HG02623 (cell line): ENCODE data around the gene ERBIN.
"Not testable (repeated sequence)": the region's sequence is repeated elsewhere in the genome, so short reads cannot be mapped to it uniquely, and the experiment has no call there.

ENCODE experiments used
- ATAC-seq: cut with Tn5 transposase; IDR thresholded peaks from one replicate; pipeline ENCODE4 v1.9.1; 2021; ENCODE audit warnings: moderate library complexity; ENCODE audit not compliant: unreplicated experiment

ERBIN gene

DNA sequence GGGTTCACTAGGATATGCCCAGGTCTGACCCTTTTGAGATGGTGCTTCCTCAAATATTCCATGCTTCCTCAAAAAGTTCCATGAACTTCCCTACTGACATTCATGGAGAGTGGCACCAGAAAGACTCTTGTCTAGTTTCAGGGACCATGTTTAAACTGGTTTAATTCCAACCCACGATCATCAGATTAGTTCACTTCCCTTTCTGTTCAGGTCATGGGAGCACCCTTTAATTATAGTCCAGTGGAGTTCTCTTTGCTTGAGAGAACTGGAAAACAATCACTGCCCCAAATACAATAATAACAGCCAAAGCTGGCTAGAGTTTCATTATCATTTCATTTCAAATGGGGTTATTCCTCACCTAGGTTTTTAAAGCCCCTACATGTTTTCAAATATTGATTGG, 9.7 kb upstream of the ERBIN start:
- no peak for ATAC-seq

DNA sequence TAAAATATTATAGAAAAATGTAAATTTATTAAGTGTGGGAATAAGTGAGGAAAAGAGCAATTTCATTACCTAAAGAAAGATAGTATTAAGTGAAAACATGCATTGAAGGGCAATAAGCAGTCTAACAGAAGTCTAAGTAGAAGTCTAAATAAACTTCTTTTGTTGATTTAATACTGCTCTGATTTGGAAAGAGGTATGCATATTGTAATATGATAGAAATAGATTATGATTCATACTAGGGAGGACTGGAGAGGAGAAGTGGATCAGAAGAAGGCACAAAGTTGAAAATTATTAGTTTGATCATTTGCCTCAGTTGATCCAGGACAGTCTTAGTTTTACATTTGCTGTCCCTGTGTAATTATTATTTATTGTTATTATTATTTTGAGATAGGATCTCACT, 6.6 kb upstream of the ERBIN start:
- no peak for ATAC-seq

DNA sequence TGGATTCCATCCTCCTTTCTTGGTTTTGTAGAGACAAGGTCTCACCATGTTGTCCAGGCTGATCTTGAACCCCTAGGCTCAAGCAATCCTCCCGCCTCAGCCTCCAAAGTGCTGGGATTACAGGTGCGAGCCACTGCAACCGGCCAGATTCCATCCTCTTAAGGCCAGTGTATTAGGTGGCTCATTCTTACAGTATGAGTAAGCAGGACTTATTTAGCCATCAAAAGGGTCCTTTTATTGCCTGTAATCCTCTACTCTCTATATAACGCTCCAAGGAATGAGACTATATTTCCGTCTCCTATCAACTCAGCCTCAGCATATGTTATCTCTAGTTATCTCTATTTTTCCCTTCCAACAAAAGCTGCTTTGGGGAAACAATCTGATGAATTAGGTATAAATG, 3.0 kb upstream of the ERBIN start:
- no peak for ATAC-seq

DNA sequence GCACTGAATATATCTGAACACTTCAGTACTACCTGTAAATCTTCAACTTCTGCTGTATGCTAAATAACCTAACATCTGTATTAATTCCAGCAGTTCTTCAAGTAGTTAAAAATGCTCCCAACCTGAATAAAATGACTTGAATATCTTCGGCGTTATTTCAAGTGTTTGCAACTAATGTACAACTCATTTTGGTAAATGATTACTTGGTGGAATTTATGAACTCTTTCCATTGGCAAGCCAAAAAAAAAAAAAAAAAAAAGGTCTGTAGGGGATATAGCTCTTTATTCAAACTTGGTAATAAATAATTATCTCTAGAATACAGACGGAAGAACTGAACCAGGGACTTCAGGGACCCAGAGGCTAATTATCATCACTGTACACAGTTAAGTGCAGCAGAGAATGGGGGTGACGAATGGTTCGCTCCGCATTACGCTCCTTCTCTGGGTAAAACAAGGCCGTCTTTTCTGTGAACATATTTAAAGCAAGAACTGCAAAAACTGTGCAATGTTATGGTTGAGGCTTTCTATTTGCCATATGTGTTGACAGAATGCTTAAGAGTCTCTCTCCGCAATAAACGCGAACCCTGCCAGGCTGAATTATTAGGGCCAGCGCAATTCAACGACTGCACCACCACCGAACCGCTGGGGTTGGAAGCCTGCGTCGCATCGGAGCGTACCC, 1.9 kb upstream of the ERBIN start:
- no peak for ATAC-seq

DNA sequence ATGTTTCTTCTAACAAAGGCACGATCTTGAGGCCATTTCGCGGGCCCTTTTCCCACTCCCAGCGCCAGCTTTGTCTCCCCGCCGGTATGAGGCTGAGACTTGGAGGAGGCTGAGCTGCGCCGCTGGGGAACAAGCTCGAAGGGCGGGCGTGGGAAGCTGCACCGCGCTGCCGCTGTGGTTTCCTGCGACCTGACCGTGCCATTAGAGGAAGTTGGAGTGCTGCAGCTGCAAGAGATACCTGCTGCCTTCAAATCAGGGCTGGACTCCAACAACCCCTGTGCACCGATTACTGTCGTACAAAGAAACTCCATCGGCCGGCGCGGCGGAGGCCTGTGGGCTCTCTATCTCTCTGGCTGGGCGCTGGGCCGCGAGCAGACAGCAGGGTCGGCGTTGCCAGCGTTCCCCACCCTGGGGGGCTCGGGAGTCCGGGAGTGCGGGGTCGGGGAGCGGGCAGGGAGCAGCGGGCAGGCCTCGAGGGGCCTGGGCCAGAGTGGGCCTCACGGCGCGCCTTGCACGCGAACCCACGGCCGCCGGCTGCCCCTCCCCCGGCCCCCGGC, 1.3 kb upstream of the ERBIN start:
- peak; percentile 56 for ATAC-seq

DNA sequence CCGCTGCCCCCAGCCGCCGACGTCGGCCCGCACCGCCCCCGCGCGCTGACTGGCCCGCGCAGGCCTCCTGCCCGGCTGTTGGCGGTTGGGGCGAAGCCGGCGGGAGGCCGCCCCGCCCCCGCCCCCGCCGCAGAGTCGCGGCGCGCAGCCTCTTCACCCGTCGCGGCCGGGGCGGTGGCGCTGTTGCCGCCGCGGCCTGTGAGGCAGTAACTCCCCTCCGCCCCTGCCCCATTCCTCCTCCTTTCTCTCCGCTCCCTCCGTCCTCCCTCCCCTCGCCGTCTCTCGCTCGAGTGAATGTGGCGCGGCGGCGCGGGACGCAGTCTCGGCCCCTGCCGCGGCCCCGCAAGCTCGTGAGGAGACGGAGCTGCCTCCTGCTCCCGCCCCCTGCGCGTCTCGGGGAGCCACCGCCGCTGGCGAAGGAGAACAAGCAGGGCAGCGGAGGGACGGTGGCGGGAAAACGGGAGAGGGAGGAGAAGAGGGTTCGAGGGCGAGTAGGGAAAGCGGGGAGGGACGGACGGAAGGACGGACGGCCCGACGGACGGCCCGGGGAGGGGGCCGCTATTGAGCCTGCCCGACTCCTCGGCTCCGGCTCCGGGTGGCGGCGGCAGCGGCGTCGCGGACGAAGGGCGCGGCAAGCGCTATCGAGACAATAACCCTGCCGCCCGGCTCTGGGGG, 637 bp upstream of the ERBIN start:
- peak; percentile 60 for ATAC-seq

DNA sequence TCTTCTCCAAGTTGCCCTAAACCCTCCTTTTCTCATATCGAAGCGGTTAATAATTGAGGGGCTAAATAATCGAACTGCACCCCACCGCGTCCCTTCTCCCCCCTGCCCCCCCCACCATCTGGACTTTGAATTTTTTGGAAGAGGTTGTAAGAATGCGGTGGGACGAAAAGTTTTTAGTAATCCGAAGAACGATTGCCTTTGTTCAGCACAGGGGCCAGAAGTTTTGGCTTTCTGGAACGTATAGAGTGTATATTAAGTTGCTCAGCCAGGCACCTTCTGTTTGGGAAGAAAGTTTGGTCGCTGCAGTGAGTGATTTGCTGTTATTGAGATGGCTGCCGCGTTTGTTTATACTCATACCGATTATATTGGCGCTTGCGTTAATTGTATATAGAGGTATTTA, 518 bp downstream of the ERBIN start:
- ATAC-seq = no peak

DNA sequence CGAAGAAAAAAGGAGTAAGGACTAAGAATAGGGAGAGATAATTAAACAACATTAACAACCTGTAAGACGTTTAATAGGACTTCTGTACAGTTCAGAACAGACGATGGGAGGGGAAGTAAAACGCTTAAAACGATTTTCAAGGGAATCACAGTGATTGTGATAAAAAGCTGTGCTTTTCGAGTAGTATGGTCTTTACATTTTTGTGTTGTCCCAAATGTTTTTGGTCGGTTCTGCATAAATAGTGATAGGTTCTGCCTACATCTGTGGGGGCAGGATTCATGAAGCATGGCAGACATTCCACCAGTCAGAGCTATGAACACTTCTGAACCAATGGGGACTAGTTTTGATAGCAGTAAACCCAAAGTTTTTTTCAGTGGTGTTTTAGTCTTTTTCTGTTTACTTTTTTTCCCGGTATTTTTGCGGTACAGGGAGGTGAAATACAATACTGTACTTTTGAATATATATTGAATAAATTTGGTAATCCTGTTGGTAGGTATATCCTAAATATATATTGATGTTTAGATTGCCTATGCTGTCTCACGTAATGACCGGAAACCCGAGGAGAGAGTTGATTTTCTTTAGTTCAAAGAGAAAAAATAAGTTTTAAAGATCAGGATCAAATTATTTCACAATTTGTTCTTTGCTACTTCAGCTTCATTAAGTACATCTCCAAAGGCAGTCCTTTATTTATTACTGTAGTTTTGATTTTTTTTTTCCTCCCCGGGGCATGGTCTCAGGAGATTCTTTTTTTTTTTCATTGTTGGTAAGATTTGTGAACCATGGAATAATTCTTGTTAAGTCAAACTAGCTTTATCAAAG, 1.3 kb downstream of the ERBIN start:
- no peak for ATAC-seq

DNA sequence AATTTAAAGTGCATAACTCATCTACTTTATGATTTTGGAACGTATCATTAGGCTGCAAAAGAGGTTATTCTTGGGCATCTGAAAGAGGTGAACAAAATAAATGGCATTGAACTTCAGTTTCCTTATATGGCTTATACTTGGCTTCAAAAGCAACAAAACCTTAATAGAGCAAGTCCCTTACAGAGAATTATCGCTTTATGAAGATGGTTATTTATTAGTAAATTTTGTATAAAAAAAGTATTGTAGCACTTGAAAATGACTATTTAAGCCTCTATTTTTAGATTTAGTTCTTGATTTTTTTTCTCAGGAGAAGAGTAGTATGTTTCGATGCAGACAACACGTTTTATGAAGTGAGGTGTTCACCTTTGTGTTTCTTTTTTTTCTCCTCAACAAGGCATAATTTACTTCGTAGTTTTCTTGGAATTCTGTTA, 2.0 kb downstream of the ERBIN start:
- ATAC-seq = no peak

DNA sequence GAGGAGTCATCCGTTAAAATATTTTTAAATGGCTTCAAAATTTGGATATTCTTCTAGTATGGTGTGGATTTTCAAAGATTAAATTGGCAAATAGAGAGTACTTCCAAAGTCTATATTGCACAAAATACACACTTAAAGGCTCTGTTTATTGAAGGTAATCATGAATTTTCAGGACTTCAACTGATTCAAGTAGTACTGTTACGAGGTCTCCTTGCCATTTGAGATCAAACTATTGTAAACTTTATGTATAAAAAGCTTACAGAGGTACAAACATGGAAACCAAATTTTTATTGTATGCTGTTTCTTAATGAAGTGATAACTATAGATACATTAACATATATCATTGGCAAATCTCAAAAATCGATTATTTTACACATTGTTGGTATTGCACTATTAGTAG, 2.5 kb downstream of the ERBIN start:
- ATAC-seq = no peak

DNA sequence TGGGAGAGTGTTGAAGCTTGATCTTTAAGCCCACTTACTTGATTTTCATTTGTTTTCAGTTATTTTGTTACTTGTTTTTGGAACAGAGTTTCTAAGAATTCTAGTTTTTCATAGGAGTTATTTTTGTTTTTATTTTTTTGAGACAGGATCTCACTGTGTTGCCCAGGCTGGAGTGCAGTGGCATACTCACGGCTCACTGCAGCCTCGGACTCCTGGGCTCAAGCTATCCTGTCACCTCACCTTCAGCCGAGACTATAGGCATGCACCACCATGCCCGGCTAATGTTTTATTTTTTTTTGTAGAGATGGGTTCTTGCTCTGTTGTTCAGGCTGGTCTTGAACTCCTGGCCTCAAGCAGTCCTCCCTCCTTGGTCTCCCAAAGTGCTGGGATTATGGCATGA, 6.3 kb downstream of the ERBIN start:
- ATAC-seq = no peak

DNA sequence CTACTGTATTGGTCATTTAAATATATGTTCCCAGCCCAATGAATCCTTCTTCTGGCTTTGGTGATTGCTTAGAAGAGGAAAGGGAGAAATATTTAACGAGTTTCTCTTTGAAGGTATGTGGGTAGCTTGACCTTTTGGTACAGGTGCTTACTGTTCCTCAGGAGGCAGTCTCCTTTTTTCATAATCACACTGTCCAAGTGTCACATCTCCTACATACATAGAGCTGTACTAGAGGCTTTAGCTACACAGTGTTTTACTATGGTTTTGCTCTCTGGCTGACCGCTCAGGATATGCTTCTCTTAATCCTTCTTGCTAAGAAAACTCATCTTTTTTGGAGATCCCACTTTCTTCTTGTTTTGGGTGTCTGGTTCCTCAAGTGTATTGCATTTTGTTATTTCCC, 6.9 kb downstream of the ERBIN start:
- no peak for ATAC-seq

DNA sequence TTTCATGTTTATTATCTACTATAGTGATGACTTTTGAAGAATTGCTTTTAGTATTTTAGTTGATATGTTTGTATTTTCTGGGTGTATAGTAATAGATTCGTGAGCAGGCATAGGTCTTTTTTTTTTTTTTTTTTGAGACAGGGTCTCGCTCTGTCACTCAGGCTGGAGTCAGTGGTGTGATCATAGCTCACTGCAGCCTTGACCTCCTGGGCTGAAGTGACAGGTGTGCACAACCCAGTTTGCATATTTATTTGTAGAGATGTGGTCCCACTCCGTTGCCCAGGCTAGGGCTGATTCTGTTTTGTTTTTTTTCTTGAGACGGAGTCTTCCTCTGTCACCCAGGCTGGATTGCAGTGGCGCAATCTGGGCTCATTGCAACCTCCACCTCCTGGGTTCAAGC, 11.9 kb downstream of the ERBIN start:
- ATAC-seq = peak; percentile 93

DNA sequence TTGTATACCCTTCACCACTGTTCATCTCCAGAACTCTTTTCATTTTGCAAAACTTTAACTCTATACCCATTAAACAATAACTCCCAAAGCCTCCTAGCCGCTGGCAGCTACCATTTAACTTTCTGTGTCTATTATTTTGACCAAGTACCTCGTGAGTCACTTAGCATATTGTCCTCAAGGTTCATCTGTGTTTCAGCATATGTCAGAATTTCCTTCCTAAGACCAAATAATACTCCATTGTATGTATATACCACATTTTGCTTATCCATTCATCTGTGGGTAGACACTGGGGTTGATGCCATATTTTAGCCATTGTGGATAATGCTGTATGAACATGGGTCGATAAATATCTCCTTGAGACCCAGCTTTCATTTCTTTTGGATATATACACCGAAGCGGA, 17.4 kb downstream of the ERBIN start:
- ATAC-seq = no peak

DNA sequence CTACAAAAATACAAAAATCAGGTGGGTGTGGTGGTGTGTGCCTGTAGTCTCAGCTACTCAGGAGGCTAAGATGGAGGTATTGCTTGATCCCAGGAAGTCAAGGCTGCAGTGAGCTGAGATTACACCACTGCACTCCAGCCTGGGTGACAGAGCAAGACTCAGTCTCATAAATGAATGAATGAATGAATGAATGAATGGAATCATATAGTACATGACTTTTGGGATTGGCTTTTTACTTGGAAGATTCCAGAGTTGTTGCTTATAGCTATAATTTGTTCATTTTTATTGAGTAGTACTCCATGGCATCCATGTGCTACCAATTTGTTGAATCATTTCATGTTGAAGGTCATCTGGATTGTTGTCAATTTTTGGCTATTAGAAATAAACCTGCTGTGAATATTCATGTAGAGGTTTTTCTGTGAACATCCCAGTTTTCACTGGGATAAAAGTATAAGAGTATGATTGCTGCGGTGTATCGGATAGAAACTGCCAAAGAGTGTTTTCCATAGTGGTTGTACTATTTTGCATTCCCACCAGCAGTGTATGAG, 19.9 kb downstream of the ERBIN start:
- ATAC-seq = no peak

DNA sequence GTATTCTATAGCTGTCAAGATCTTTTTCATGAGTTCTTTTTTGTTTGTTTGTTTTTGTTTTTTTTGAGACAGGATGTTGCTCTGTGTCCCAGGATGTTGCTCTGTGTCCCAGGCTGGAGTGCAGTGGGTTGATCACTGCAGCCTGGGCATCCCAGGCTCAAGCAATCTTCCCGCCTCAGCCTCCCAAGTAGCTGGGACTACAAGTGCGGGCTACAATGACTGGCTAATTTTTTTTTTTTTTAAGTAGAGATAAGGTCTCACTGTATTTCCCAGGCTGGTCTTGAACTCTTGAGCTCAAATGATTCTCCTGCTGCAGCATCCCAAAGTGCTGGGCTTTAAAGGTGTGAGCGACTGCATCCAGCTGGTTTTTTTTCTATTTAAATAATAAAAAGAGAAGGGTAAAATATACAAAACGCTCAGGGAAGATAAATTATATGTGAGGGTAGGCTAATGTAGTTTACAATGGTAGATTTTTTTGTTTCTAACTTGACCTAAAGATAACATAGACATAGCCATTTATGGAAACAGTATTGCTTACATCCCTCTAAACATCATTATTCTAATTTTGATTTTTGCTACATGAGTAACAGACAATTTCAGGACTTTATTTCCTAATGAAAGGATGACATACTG, 21.9 kb downstream of the ERBIN start:
- ATAC-seq = no peak

DNA sequence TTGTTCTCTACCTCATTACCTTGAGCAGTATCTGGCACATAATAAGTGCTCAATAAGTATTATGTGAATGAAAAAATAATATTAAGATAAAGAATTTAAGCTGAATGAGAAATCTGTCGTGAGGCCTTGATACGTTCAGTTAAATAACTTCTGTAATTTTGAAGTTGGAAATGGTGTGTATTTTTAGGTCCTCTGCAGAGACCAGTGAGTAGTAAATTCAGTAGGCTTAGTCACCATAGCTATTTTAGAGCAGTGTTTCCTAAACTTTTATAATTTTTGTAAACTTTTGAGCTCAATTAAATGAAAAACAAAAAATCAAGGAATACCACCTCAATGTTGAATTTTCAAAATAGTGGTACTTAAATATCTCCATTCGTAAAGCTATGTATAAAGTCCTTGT, 25.0 kb downstream of the ERBIN start:
- no peak for ATAC-seq

DNA sequence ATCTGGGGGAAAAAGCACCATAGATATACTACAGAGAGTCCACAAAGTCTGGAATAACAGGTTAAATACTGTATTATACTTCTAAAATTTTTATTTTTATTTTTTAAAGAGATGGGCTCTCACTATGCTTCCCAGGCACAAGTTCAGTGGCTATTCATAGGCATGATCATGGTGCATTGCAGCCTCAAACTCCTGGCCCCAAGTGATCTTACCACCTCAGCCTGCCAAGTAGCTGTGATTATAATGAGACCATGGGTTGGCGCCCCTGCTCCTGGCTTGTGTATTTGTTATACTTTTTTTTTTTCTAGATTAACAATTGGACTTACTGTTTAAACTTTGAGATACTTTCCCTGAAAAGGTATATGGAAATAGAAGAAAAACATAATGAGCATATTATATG, 25.9 kb downstream of the ERBIN start:
- no peak for ATAC-seq

DNA sequence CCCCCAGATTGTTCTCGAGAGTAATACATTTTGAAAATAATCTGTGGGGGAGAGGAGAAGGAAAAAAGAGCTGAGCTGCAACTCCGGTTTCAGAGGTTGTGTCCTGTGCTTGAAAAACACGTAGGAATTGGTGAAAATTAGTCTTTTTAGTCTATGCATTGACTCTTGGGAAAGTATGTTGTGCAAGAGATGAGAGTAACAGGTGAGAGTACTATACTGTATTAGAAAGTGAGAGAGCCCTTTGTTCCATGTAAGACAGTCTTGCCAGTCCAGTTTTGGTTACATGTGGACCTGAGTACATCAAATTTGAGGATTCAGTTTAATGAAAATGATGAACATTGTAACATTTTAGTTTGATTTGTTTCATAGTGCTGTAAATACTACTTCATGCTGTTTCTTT, 27.8 kb downstream of the ERBIN start:
- ATAC-seq = no peak

DNA sequence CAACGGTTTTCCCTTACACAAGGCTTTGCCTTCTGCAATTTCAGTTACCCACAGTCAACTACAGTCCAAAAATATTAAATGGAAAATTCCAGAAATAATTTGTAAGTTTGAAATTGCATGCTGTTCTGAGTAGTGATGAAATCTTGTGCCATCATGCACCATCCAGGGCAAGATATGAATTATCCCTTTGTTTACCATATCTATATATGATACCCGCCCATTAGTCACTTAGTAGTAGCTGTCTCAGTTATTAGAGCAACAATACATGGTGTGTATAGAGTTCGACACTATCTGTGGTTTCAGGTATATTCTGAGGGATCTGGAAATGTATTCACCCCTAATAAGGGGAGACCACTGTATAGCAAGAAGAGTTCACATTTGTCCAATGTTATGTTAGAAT, 29.4 kb downstream of the ERBIN start:
- no peak for ATAC-seq

DNA sequence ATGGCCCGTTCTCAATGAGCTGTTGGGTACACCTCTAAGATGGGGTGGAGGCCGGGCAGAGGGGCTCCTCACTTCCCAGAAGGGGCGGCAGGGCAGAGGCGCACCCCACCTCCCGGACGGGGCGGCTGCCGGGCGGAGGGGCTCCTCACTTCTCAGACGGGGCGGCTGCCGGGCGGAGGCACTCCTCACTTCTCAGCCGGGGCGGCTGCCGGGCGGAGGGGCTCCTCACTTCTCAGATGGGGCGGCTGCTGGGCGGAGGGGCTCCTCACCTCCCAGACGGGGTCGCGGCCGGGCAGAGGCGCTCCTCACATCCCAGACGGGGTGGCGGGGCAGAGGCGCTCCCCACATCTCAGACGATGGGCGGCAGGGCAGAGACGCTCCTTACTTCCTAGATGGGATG, 31.3 kb downstream of the ERBIN start:
- ATAC-seq = not testable (repeated sequence)
